Type B pancreatic cell (in vitro differentiated cells): Measurements from ENCODE around the gene CD209. TPM values are rescaled to one million over a fixed set of nuclear protein-coding genes. Genes with fewer than 3 reads are reported as not detected.

Experiments
- DNase-seq: peaks from one replicate; pipeline ENCODE4 v3.0.0; 2021; ENCODE audit warnings: mixed read lengths; ENCODE audit not compliant: unreplicated experiment; ENCODE audit errors: extremely low spot score
- H3K27ac Mint-ChIP-seq: 2 replicates; pipeline ENCODE4 v1.8.0; 2021; ENCODE audit warnings: mild to moderate bottlenecking, mixed read lengths
- H3K27me3 Mint-ChIP-seq: 2 replicates; pipeline ENCODE4 v1.8.0; 2021; ENCODE audit warnings: mixed read lengths
- H3K36me3 Mint-ChIP-seq: 2 replicates; pipeline ENCODE4 v1.8.0; 2021; ENCODE audit warnings: mixed read lengths
- H3K4me1 Mint-ChIP-seq: one replicate; pipeline ENCODE4 v1.8.0; 2021; ENCODE audit warnings: mixed read lengths; ENCODE audit not compliant: unreplicated experiment
- H3K4me3 Mint-ChIP-seq: 2 replicates; pipeline ENCODE4 v1.8.0; 2021; ENCODE audit warnings: mild to moderate bottlenecking, mixed read lengths
- H3K9me3 Mint-ChIP-seq: 2 replicates; pipeline ENCODE4 v1.8.0; 2021; ENCODE audit warnings: mixed read lengths
- CTCF ChIP-seq: fragments of 200-600 bp; sonication (generic); conservative IDR thresholded peaks from 2 replicates; pipeline ENCODE4 v1.5.0; 2021; ENCODE audit warnings: antibody characterized with exemption, mild to moderate bottlenecking
- total RNA-seq: library from RNA; stranded (reverse); gene quantifications from 2 replicates; pipeline ENCODE4 v1.2.1, GENCODE V29; 2021; ENCODE audit warnings: low replicate concordance

The CD209 gene
- total RNA-seq, 1 donor from 2014 or later: not detected

- Mint-ChIP-seq H3K4me1 (no peaks in the 10 kb centered on the region), H3K4me3 (peak overlapping the region; percentile 75), H3K9me3 (peaks cover 7% of the 10 kb centered on the region), H3K27ac (no peak overlapping the region), H3K27me3 (peaks cover 67% of the 10 kb centered on the region), H3K36me3 (peaks cover 2% of the 10 kb centered on the region)
- no peak for TF ChIP-seq CTCF
- no peak for DNase-seq
These were observed 39.8 kb upstream of the CD209 start for GRCh38 chr19:7787141-7787540.

GRCh38 chr19:7784856-7785255 lies 37.5 kb upstream of the CD209 start:
- Mint-ChIP-seq H3K36me3 (no peaks in the 10 kb centered on the region), H3K27ac (peak overlapping the region; percentile 61), H3K27me3 (peaks cover 82% of the 10 kb centered on the region), H3K9me3 (peaks cover 7% of the 10 kb centered on the region), H3K4me1 (no peaks in the 10 kb centered on the region), H3K4me3 (no peak overlapping the region)
- no peak for TF ChIP-seq CTCF
- no peak for DNase-seq

GRCh38 chr19:7783991-7784423 lies 36.7 kb upstream of the CD209 start:
- H3K4me1 Mint-ChIP-seq: no peaks in the 10 kb centered on the region
- DNase-seq: no peak
- peak overlapping the region; percentile 61 for H3K27ac Mint-ChIP-seq
- no peaks in the 10 kb centered on the region for H3K36me3 Mint-ChIP-seq
- peaks cover 74% of the 10 kb centered on the region for H3K27me3 Mint-ChIP-seq
- TF ChIP-seq CTCF: no peak
- H3K4me3 Mint-ChIP-seq: peak overlapping the region; percentile 6
- H3K9me3 Mint-ChIP-seq: peaks cover 7% of the 10 kb centered on the region

- TF ChIP-seq CTCF: no peak
- no peak for DNase-seq
- Mint-ChIP-seq H3K27ac (no peak overlapping the region), H3K4me1 (no peaks in the 10 kb centered on the region), H3K9me3 (peaks cover 7% of the 10 kb centered on the region), H3K36me3 (no peaks in the 10 kb centered on the region), H3K4me3 (no peak overlapping the region), H3K27me3 (peaks cover 66% of the 10 kb centered on the region)
These were observed 33.8 kb upstream of the CD209 start for GRCh38 chr19:7781157-7781556.

- peaks cover 56% of the 10 kb centered on the region for H3K27me3 Mint-ChIP-seq
- DNase-seq: no peak
- H3K4me3 Mint-ChIP-seq: no peak overlapping the region
- H3K9me3 Mint-ChIP-seq: peaks cover 7% of the 10 kb centered on the region
- no peaks in the 10 kb centered on the region for H3K4me1 Mint-ChIP-seq
- H3K27ac Mint-ChIP-seq: no peak overlapping the region
- H3K36me3 Mint-ChIP-seq: no peaks in the 10 kb centered on the region
- TF ChIP-seq CTCF: no peak
These were observed 32.5 kb upstream of the CD209 start for GRCh38 chr19:7779631-7780486.
